Measurements from ENCODE around the gene IRF9.

The IRF9 gene, protein sequence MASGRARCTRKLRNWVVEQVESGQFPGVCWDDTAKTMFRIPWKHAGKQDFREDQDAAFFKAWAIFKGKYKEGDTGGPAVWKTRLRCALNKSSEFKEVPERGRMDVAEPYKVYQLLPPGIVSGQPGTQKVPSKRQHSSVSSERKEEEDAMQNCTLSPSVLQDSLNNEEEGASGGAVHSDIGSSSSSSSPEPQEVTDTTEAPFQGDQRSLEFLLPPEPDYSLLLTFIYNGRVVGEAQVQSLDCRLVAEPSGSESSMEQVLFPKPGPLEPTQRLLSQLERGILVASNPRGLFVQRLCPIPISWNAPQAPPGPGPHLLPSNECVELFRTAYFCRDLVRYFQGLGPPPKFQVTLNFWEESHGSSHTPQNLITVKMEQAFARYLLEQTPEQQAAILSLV

DNA sequence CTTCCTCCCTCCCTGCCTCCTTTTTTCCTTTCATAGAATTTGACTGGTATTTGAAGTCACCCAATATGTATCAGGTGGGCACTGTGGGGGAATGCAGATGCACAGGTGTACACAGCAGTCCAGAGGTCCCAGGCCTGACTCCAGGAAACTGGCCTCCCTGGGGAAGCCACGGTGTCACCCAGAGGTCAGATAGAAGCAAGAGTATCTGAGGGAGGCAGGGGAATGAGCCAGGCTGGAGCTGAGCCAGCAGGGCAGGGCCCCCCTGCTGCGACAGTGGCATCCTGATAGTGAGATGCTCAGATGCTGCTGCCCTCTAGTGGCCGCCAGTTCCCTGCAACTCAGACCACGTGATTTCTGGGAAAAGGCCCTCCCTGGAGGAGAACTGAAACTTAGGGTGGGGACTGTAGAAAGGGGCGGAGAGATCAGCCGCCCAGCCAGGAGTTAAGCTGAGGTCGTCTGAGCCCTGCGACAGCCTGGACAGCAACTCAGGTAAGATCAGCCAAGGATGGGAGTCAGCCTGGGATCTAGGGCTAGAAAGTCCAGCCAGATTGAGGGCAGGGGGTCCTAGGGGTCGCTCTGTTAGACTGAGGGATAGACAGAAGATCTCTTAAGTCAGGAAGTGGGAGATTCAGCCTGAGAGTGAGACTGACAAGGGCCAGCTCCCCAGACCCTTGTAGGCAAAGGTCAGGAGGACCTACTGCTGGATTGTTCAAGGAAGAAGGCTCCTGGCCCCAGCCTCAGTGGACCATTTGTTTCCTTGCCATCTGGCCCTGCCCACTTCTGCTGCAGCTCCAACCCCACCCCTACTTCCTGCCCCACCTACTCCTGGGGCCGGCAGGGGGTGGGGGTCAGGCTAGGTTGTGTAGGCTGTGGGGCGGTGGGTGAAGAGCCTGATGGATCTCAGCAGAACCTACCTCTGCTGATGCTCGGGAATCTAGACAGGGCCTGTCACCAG lies at the start of gene IRF9:
IRF9 (plus strand) TSS at position 416 of the 955 bp plus-strand sequence. CDS start 880 bp downstream, outside the sequence.
- DNase-seq (ENCODE audit: low read depth, low spot score): peak; percentile 94
- Histone ChIP-seq H3K27me3 (ENCODE audit: insufficient read depth, insufficient read length) (no peaks in the 10 kb centered on the region), H3K36me3 (ENCODE audit: insufficient read depth, insufficient read length, low read length) (peaks cover 82% of the 10 kb centered on the region), H3K4me1 (ENCODE audit: insufficient read depth, insufficient read length) (no peaks in the 10 kb centered on the region), H3K9me3 (ENCODE audit: insufficient read depth, low read length) (no peaks in the 10 kb centered on the region), H3K4me3 (ENCODE audit: insufficient read length, low read depth) (no peak within 1 kb of the TSS), H3K9ac (ENCODE audit: insufficient read length, low read depth) (peak within 1 kb of the TSS; percentile 46)
- TF ChIP-seq YY1 (IDR thresholded peaks at IDR 0.05; ENCODE audit: insufficient read depth, insufficient read length): no peak
- TF ChIP-seq ZNF274 (IDR thresholded peaks at IDR 0.05; ENCODE audit: low read depth, low read length): no peak
- no peak for TF ChIP-seq SUZ12 (IDR thresholded peaks at IDR 0.05; ENCODE audit: extremely low read depth, insufficient read depth, insufficient read length)

- Histone ChIP-seq H3K27me3 (ENCODE audit: insufficient read depth, insufficient read length) (no peaks in the 10 kb centered on the region), H3K9me3 (ENCODE audit: insufficient read depth, low read length) (no peaks in the 10 kb centered on the region), H3K9ac (ENCODE audit: insufficient read length, low read depth) (peak overlapping the region; percentile 85), H3K4me3 (ENCODE audit: insufficient read length, low read depth) (peak overlapping the region; percentile 89), H3K36me3 (ENCODE audit: insufficient read depth, insufficient read length, low read length) (peaks cover 18% of the 10 kb centered on the region), H3K4me1 (ENCODE audit: insufficient read depth, insufficient read length) (peaks cover 3% of the 10 kb centered on the region)
- no peak for TF ChIP-seq SUZ12 (IDR thresholded peaks at IDR 0.05; ENCODE audit: extremely low read depth, insufficient read depth, insufficient read length)
- no peak for TF ChIP-seq ZNF274 (IDR thresholded peaks at IDR 0.05; ENCODE audit: low read depth, low read length)
- TF ChIP-seq YY1 (IDR thresholded peaks at IDR 0.05; ENCODE audit: insufficient read depth, insufficient read length): no peak
- DNase-seq (ENCODE audit: low read depth, low spot score): no peak
Observed at GRCh38 chr14:24113379-24113800, 47.7 kb upstream of the IRF9 start.

GRCh38 chr14:24113801-24114531 lies 47.1 kb upstream of the IRF9 start:
- TF ChIP-seq YY1 (IDR thresholded peaks at IDR 0.05; ENCODE audit: insufficient read depth, insufficient read length): no peak
- no peak for TF ChIP-seq SUZ12 (IDR thresholded peaks at IDR 0.05; ENCODE audit: extremely low read depth, insufficient read depth, insufficient read length)
- no peak for TF ChIP-seq ZNF274 (IDR thresholded peaks at IDR 0.05; ENCODE audit: low read depth, low read length)
- DNase-seq (ENCODE audit: low read depth, low spot score): peak; percentile 62
- Histone ChIP-seq H3K27me3 (ENCODE audit: insufficient read depth, insufficient read length) (no peaks in the 10 kb centered on the region), H3K9ac (ENCODE audit: insufficient read length, low read depth) (peak overlapping the region; percentile 85), H3K36me3 (ENCODE audit: insufficient read depth, insufficient read length, low read length) (peaks cover 24% of the 10 kb centered on the region), H3K4me1 (ENCODE audit: insufficient read depth, insufficient read length) (peaks cover 3% of the 10 kb centered on the region), H3K4me3 (ENCODE audit: insufficient read length, low read depth) (peak overlapping the region; percentile 89), H3K9me3 (ENCODE audit: insufficient read depth, low read length) (no peaks in the 10 kb centered on the region)

DNA sequence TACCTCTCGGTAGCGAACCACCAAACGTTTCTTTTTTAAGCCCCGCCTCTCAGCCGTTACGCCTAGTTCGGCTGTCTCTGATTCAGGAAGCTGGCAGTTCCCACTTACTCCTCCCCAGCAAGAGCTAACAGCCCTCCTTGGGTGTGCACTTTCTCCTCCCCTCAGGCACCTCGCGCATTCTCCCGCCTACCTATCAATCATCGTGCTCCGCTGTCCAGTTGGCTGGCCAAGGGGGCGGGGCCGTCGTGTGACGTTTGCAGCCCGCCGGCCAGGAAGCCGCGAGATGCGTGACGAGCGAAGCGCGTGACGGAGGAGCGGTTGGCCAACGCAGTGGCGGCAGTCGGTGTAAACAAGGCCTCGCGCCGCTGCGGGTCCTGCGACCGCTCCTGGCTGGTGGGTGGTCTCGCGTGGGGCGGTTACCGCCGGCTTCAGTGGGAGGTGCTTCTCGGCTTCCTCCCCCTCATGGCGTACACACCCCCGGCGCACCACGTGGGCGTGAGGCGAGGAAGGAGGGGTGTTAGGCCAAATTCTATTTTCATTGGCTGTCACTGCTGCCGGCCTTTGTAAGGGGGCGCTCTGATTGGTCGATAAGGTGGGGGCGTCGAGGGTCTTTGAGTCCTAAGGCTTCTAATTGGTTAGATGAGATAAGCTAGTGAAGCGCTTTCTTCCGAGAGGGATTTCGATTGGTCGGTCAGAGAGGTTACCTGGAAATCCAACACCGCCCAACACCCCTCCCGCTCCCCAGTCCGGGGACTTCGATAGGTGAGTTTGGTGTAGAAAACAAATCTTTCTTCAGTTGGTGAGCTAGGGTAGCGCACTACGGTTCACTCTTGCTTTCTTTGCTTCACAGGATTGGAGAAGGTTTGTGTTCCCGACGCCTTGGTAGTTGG lies 46.3 kb upstream of the IRF9 start, which contains the start of the genes DCAF11 and NRL:
DCAF11 (plus strand) TSS at position 246 of the 890 bp plus-strand sequence. CDS start 818 bp downstream, outside the sequence.
NRL (minus strand) TSS at position 418 of the 890 bp plus-strand sequence. CDS start 32,101 bp downstream, outside the sequence.
- TF ChIP-seq ZNF274 (IDR thresholded peaks at IDR 0.05; ENCODE audit: low read depth, low read length): no peak
- no peak for TF ChIP-seq YY1 (IDR thresholded peaks at IDR 0.05; ENCODE audit: insufficient read depth, insufficient read length)
- no peak for TF ChIP-seq SUZ12 (IDR thresholded peaks at IDR 0.05; ENCODE audit: extremely low read depth, insufficient read depth, insufficient read length)
- Histone ChIP-seq H3K9ac (ENCODE audit: insufficient read length, low read depth) (peak within 1 kb of the TSS; percentile 85), H3K36me3 (ENCODE audit: insufficient read depth, insufficient read length, low read length) (peaks cover 32% of the 10 kb centered on the region), H3K9me3 (ENCODE audit: insufficient read depth, low read length) (no peaks in the 10 kb centered on the region), H3K27me3 (ENCODE audit: insufficient read depth, insufficient read length) (no peaks in the 10 kb centered on the region), H3K4me3 (ENCODE audit: insufficient read length, low read depth) (peak within 1 kb of the TSS; percentile 89), H3K4me1 (ENCODE audit: insufficient read depth, insufficient read length) (peaks cover 3% of the 10 kb centered on the region)
- peak; percentile 96 for DNase-seq (ENCODE audit: low read depth, low spot score)

DNA sequence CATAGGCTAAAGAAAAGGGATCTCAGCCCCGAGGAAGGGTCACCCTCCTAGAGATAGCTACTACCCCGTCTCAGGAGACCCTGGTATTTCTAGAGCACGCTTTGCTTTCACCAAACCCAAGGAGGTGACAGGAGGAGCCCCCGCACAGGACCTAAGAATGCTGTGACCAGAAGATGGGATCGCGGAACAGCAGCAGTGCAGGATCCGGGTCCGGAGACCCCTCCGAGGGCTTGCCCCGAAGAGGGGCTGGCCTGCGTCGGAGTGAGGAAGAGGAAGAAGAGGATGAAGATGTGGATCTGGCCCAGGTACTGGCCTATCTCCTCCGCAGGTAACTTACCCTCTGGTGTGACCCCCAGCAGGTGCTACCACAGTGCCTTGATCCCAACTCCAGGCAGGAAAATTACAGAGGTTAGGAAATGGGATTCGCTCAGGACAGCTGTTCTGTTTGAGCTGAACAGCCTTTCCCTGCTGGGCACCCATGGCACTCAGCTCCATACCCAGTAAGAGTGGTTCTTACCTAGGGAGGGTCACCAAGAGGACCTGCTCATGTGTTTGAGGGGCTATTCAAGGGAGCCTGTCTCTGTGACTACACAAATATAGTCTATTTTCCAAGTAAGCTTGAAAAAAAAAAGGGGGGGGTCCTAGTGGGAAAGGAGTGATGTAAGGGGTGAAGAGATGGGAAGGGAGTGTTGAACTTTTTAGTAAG lies 45.5 kb upstream of the IRF9 start:
- TF ChIP-seq SUZ12 (IDR thresholded peaks at IDR 0.05; ENCODE audit: extremely low read depth, insufficient read depth, insufficient read length) (no peak), YY1 (IDR thresholded peaks at IDR 0.05; ENCODE audit: insufficient read depth, insufficient read length) (no peak), ZNF274 (IDR thresholded peaks at IDR 0.05; ENCODE audit: low read depth, low read length) (no peak)
- Histone ChIP-seq H3K9ac (ENCODE audit: insufficient read length, low read depth) (peak overlapping the region; percentile 65), H3K9me3 (ENCODE audit: insufficient read depth, low read length) (no peaks in the 10 kb centered on the region), H3K27me3 (ENCODE audit: insufficient read depth, insufficient read length) (no peaks in the 10 kb centered on the region), H3K4me1 (ENCODE audit: insufficient read depth, insufficient read length) (peaks cover 3% of the 10 kb centered on the region), H3K36me3 (ENCODE audit: insufficient read depth, insufficient read length, low read length) (peaks cover 35% of the 10 kb centered on the region), H3K4me3 (ENCODE audit: insufficient read length, low read depth) (peak overlapping the region; percentile 55)
- DNase-seq (ENCODE audit: low read depth, low spot score): no peak
